GM18870 (cell line): ENCODE data around the gene GRID1.

Experiments
- ATAC-seq: cut with Tn5 transposase; IDR thresholded peaks from one replicate; pipeline ENCODE4 v1.9.1; 2021; ENCODE audit warnings: moderate library complexity; ENCODE audit not compliant: unreplicated experiment

The GRID1 gene

DNA sequence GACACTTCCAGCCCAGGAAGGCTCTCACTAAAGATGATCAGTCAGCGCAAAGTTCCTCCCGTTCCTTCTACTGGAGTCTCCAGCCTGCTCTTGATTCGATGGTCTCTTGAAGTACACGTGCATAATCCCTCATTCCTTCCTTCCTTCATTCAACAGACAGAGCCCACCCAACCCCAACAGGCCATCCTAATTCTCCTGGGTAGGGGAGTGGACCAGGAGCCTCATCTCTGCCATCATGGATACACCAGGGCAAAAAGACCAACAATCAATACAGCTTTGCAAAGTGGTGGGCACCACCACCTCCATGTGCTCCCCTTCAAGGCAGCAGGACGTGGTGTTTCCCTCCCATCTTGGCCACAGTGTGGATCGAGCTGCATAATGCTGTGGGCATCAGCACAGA lies 446.3 kb downstream of the GRID1 start:
- ATAC-seq, result no peak

DNA sequence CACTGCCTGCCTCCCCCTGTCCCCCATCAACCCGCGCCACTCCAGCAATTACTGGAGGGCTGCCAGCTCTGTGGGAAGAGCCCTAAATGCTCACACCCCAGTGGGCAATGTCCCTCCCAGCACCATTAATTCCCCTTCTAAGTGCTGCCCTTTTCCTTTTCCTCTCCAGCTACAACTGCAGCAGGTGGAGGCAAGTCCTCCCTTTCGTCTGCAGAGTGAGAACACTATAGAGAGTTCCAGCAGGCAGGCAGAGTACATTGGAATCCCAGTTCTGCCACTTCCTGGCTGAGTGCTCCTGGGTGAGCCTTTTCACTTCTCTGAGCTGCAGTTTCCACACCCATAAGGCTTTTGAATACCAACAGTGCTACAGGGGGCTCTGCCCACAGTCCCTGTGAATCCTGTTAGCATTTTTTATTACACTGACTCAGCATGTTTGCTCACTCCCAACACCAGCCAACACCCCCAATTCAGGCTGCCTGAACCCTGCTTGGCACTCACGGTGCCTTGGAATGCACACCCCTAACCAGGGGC lies 447.0 kb downstream of the GRID1 start:
- no peak for ATAC-seq

DNA sequence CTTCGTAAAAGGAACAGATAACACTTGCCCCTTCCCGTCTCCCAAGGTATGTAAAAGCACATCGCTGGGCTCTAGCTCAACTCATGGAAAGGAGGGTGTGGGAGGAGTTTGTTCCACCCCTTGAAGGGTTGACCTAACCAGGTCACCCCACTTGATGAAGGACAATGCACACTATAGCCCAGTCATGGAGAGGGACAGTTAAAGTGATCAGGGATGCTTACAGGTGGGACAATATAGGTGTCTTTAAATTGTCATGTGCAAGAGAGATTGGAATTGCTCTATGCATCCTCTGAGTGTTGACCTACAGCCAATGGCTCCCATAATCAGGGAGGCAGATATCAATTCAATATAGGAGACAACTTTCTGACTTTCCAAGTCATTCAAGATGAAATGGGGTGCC lies 448.2 kb downstream of the GRID1 start:
- ATAC-seq, result no peak

DNA sequence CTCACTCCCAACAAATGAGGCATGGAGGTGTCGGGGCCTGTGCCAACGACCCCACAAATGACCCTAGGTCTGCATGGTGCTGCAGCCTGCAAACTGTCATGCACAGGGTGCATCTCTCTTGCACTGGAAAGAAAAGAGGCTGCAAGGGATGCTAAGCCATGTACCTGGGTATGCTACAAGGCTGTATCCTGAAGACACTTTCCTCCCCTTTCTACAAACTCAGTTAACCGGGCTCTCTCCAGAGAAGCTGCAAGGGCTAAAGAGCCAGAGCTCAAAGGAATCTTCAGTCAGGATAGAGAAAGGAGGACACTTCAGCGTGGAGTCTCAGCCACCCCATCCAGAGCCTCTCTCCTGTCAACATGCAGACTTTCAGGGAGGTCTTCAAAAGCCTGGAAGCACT lies 449.0 kb downstream of the GRID1 start:
- ATAC-seq, result no peak

DNA sequence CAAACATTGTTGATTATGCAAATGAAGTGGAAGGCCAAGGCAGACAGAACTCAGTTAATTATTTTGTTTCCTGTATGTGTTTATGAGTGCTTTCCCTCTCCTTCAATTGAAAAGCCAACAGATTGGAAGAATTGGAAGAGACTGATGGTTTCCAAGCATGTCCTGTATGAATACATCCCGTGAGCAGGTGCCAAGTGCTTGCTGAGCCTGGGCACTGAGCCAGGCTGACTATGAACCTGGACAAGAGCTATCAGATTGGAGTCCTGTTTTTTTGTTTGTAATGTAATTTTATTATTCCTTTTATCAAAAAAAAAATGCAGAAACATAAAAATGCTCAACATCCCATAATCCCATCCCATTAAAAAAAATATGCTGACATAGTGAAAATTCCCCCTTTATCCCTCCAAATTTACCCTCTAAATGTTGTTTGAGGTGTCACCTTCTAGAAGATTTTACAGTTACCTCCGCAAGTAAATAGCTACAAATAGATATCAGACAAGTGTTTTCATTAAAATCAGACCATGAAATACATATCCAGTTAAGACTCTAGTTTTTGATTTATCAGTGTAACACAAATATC lies 449.5 kb downstream of the GRID1 start:
- no peak for ATAC-seq

DNA sequence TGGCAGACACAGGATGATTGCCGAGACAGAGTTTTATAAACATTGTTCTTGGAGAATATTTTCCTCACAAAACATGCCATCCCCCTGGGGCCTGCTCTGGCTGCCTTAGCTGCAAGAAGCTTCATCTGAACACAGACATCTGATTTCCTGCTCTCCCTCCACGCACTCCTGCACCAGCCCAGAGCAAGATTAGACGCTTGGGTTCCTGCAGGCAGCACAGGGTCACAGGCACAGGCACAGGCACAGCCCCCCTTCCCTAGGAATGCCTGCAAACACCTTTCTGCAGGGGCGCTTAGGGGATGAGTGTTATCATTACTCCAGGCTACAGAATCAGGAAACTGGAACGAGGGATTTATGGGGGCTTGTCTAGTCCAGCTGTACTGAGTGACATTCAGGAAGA lies 450.3 kb downstream of the GRID1 start:
- ATAC-seq, result no peak

DNA sequence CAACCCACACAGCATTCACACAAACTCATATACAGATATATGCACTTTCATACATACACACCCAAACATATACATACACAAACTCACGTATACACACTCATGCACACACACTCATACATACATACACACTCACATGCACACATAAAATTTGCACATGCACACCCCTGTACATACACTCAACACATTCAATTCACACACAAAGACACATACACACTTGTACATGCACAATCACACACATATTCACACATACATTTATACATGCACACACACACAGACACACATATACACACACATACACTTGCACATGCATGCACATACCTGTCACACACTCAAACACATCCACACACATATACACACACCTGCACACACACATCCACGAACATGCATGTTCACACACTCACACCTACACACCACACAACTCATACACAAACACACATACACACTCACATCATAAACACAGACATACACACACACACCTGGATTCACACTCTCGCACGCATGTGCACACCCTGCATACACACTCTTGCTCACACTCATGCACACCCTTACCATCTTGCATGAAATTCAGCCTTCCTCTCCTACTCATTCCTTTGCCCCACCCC lies 451.2 kb downstream of the GRID1 start:
- no peak for ATAC-seq

DNA sequence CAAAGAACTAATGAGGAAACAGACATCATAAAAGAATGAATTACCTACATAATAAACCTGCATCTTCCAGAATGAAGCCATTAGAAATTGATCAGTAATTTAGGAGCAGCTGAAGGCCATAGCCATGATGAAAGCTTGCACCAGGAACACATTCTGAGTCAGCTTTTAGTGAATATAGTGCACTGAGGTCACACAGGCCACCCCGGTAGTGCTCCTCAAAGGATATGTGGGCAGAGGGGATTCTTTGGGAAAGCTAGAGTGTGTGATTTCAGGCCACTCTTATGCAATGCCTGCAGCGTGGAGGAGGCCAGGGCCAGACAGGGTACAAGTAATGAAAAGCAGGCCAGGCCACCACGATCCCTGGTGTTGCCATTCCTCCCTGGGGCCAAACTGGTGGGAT lies 451.9 kb downstream of the GRID1 start:
- no peak for ATAC-seq

DNA sequence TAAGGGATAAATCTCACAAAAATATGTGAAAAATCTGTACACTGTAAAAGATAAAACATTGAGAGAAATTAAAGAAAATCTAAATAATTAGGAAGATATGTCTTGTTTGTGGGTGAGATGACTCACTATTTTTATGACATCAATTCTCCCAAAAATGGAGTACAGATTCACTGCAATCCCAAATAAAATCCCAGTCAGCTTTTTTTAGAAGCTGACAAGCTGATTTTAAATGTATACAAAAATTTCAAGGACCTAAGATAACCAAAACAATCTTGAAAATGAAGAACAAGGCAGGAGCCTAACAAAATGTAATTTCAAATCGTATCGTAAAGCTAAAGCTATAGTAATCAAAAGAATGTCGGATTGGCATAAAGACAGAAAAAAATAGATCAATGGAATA lies 458.1 kb downstream of the GRID1 start:
- no peak for ATAC-seq

DNA sequence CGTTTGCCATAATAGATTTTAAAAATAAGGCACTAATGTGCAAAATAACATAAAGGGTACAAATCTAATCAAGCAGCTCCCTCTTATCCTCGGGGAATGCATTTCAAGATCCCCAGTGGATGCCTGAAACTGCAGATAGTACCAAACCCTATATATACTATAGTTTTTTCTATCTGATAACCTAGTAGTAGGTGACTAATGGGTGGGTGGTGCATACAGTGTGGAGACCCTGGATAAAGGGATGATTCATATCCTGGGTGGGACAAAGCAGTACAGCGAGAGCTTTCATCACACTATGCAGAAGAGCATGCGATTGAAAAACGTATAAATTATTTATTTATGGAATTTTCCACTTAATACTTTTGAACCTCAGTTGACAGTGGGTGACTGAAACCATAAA lies 464.5 kb downstream of the GRID1 start:
- ATAC-seq, result no peak

DNA sequence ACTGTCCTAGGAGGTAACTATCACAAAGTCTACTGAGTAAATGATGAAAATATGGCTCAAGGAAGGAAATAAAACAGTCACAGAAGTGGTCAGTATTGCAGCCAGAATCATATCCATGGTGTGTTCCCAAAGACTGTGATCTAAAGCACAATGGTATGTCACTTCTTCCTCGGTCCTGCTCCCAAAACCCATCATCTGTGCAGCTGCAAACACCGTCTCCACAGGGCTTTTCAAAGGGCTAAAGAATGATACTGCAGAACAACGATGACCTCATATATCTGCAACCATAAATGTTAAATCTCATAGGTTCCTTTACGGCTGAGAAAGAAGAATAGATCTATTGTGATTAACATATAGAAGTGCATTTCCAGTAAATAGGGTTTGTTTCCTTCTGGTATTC lies 465.0 kb downstream of the GRID1 start:
- no peak for ATAC-seq

DNA sequence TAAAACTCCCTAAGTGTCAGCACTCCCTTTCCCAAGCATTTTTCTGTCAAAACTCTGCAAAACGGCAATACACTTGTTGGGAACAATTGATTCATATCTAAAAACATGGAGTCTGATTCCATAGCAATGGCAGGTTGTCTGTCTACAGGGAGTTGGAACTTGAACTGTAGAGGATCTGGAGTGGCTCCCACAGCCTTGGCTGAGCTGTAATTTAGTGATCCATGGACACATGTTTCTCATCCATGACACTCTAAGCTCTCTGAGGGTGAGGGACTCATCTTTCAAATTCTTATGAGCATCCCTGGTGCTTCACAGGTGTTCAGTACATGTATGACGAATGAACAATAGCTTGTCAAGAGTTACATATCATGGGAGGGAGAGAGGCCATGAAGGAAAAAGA lies 466.1 kb downstream of the GRID1 start:
- ATAC-seq, result no peak

DNA sequence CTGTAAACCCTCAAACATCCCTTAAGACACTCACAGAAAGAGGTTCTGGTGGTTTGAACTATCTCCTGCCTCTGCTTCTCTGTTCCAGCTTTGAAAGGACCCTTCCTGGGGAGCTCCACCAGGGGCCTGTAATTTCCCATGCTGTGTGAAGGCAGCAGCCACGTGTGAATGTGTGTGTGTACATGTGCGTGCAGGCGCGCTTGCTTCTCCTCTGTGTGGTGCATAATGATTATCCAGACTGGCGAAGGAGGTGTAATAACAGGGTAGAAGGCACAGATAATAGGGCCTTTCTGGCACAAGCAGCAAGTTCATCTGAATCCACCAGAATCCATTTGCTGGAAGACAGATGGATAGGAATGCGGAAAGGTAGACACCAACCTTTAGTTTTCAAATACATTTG lies 466.5 kb downstream of the GRID1 start:
- no peak for ATAC-seq

DNA sequence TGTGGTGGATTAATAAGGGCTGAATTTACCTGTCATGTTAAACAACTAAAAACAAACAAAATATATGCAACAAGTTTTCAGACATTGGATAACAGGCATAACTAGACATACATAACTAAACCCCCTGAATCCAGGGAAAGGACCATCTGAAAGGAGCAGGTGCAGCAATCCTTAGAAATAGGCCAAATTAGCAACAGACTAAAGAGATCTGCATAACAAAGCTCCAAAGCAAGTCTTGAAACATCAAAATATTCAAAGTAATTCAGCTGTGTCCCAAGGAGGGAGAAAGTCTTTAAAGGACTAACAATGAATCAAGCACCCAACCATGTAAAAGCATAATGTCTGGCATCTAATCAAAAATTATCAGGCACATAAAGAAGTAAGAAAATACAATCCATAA lies 475.1 kb downstream of the GRID1 start:
- ATAC-seq, result no peak

DNA sequence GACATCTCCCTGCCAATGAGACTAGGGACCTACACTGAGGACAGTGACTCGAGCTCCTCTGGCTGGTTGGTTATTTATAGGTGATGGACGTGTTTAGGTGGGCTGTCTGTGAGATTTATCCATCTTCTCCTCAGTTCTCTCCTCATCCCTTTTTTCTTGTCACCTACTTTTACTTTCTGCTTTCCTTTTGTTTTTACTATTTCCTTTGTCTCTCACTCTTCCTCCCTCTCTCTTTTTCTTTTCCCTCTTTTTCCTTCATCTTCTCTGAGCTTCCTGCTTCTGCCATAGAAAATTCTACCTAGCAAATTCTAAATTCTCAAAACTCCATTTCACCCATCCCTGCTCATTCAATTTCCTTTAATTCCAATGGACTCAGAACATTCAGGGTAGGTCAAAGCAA lies 478.0 kb downstream of the GRID1 start:
- ATAC-seq, result no peak

DNA sequence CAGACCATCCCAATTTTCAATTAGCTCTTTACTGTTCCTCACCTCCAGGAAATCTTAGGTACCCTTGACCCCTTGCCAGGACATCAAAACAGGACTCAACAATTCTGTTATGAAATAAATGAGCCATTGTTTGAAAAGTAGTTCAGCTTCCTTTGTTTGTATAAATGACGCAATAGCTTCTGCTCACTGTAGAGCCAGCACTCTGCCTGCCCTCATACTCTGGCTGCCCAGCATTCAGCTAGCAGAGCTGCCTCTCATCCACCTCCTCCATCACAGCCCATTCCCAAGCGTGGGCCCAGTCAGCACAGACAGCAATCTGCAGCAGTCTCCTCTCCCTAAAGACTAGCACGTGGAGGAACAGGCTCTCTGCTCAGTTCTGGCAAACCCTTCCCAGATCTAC lies 478.6 kb downstream of the GRID1 start:
- no peak for ATAC-seq

DNA sequence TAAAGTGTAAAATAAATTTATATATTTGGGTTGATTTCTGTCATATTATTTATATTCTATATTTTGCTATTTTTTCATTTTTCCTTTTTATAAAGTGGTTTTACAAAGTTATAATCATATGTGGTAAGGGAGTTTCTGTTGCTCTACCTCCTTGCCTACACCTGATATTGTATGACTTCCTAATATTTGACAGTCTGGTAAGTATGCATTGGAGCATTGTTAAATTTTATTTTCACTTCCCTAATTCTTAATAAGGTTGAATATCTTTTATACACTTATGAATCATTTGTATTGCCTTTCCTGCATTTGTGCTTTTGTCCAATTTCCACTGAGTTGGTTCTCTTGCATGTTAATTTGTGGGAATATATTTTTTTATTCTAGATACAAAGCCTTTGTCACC lies 492.4 kb downstream of the GRID1 start:
- ATAC-seq, result no peak

DNA sequence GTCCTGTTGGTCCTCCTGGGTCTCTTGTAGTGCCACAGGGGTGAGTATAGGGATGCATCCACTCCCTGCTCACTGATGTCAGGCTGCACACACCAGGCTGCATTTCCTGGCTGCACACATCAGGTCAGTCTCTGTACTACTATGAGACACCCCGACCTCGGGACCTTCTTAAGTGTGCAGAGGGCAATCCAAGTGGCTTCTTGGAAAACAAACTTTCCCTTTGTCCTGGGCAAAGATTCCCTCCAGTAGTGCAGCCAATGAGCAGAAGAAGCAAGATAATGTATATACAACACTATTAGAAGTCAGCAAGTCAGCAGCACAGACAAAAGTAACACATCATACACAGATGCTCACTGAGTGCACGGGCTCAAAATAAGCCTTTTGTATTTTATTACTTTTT lies 493.5 kb downstream of the GRID1 start:
- no peak for ATAC-seq

DNA sequence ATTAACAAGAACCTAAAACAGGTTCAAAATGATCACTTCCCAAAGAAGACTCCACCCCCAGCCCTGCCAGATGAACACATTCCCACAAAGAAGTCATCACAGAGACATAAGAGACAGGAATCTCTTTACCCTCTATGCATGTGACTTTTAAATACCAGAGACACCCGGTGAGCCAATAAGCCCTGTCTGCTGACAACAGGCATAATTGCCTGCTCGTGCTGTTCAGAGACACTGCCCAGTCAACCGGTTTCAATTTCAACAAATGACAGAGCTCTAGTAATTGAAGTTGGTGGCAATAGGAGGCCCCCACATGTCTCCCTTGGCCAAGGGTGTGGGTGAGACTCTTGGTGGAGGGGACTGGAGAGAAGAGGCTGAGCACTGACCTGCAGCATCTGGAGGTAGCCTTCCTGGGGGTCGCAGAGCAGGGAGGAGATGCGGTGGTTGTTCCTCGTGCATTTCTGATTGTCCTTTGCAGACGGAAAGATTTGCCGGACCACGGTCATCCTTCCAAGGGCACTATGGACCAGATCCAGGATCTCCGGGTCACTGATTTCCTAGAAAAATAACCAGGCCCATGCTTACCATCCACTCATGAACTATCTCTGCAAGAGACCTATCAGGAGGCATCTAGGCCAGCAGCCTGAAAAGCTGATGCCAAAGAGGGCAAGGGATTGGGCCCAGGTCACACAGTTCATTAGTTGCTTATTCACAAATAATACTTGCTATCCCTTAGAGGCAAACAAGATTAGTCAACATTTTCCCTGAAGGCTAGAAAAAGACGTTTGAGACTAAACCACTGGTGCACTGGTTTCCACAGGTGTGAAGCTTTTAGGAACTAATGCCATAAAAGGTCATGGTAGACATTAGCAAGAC lies 497.7 kb downstream of the GRID1 start:
- no peak for ATAC-seq

DNA sequence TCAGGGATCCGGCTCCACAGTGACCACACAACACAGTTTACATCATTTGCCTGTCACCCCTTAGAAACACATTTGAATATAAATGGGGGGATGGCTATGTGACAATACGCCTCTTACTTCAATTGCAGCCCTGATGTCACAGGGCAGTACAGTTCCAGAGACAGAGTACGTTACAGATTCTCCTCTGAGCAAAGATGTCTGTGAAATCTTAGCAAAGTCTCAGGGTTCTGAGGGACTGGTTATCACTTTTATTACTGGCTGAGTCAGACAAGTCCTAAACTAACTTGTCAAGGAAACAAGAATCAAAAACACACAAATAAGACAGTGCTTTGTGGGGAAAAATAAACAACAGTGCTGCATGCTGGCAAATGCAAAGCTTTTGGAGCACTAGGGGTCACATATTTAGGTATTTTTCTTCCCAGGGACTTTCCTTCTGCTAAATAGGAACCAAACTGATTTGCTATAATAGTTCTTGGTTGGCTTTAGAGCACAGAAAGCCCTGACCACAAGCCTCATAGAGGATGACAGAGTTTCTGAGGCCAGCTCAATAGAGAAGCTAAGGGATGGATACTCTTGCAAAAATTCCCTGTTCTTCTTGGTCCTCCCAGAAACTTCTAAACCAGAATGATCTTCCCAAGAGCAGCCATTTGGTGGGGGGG lies 501.6 kb downstream of the GRID1 start:
- no peak for ATAC-seq

DNA sequence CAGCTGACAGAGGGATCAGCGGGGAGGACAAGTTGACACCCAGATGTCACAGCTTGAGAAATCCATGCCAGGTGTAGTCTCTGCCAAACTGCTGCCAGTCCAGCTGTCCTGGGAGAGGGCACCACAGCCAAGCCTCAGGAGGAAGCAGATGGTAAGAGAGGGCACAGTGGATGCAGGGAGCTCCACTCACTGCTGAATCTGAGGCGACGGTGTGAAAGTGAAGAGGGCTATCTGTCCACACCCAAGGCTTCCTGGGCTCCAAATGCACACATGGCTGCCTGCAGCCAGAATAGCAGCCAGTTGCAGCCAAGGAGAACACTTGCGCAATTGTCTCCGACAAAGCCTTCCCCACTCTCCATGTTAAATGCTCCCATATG lies 502.4 kb downstream of the GRID1 start:
- no peak for ATAC-seq
